ENCODE results near the gene GPR176.

The GPR176 gene

GRCh38 chr15:39904115-39904514, 16.0 kb downstream of the GPR176 start:
- TF ChIP-seq ZNF133 (tag by site-specific recombination; IDR thresholded peaks at IDR 0.05), result no peak
- no peak for TF ChIP-seq ZNF248 (tag by site-specific recombination; IDR thresholded peaks at IDR 0.05)
- TF ChIP-seq ZNF140 (tag by site-specific recombination; IDR thresholded peaks at IDR 0.05), result no peak
- TF ChIP-seq ZNF600 (tag by site-specific recombination; IDR thresholded peaks at IDR 0.05), result no peak
- TF ChIP-seq, protein P1, sequence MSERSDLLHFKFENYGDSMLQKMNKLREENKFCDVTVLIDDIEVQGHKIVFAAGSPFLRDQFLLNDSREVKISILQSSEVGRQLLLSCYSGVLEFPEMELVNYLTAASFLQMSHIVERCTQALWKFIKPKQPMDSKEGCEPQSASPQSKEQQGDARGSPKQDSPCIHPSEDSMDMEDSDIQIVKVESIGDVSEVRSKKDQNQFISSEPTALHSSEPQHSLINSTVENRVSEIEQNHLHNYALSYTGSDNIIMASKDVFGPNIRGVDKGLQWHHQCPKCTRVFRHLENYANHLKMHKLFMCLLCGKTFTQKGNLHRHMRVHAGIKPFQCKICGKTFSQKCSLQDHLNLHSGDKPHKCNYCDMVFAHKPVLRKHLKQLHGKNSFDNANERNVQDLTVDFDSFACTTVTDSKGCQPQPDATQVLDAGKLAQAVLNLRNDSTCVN (tag by site-specific recombination; optimal IDR thresholded peaks at IDR 0.05), result no peak
- TF ChIP-seq, protein P2, sequence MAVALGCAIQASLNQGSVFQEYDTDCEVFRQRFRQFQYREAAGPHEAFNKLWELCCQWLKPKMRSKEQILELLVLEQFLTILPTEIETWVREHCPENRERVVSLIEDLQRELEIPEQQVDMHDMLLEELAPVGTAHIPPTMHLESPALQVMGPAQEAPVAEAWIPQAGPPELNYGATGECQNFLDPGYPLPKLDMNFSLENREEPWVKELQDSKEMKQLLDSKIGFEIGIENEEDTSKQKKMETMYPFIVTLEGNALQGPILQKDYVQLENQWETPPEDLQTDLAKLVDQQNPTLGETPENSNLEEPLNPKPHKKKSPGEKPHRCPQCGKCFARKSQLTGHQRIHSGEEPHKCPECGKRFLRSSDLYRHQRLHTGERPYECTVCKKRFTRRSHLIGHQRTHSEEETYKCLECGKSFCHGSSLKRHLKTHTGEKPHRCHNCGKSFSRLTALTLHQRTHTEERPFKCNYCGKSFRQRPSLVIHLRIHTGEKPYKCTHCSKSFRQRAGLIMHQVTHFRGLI (tag by site-specific recombination; IDR thresholded peaks at IDR 0.05), result no peak
- TF ChIP-seq ZBTB48 (tag by site-specific recombination; IDR thresholded peaks at IDR 0.05), result no peak
- no peak for TF ChIP-seq ZNF701 (tag by site-specific recombination; IDR thresholded peaks at IDR 0.05)
- no peak for TF ChIP-seq ZNF707 (tag by site-specific recombination; IDR thresholded peaks at IDR 0.05)
- no peak for TF ChIP-seq ZNF324 (tag by site-specific recombination; IDR thresholded peaks at IDR 0.05)
- TF ChIP-seq ZNF664 (tag by site-specific recombination; IDR thresholded peaks at IDR 0.05), result no peak
- no peak for TF ChIP-seq KLF16 (tag by site-specific recombination; IDR thresholded peaks at IDR 0.05)
- no peak for TF ChIP-seq ZXDB (tag by site-specific recombination; IDR thresholded peaks at IDR 0.05)
- no peak for TF ChIP-seq ZNF175 (tag by site-specific recombination; IDR thresholded peaks at IDR 0.05)
- TF ChIP-seq ZNF114 (tag by site-specific recombination; IDR thresholded peaks at IDR 0.05), result no peak
- TF ChIP-seq ZNF266 (tag by site-specific recombination; IDR thresholded peaks at IDR 0.05; ENCODE audit: low read depth), result no peak
- TF ChIP-seq SP7 (tag by site-specific recombination; IDR thresholded peaks at IDR 0.05), result no peak
- no peak for TF ChIP-seq SETDB1 (IDR thresholded peaks at IDR 0.05; ENCODE audit: insufficient read length, low read length)
- no peak for TF ChIP-seq ZNF2 (tag by site-specific recombination; IDR thresholded peaks at IDR 0.05)
- no peaks in the 10 kb centered on the region; the same call in 1 of the 2 replicates for H3K4me1 ChIP-seq (ENCODE audit: control insufficient read depth, insufficient read depth, low read length)

GRCh38 chr15:39898317-39898716, 21.7 kb downstream of the GPR176 start:
- TF ChIP-seq, protein P3, sequence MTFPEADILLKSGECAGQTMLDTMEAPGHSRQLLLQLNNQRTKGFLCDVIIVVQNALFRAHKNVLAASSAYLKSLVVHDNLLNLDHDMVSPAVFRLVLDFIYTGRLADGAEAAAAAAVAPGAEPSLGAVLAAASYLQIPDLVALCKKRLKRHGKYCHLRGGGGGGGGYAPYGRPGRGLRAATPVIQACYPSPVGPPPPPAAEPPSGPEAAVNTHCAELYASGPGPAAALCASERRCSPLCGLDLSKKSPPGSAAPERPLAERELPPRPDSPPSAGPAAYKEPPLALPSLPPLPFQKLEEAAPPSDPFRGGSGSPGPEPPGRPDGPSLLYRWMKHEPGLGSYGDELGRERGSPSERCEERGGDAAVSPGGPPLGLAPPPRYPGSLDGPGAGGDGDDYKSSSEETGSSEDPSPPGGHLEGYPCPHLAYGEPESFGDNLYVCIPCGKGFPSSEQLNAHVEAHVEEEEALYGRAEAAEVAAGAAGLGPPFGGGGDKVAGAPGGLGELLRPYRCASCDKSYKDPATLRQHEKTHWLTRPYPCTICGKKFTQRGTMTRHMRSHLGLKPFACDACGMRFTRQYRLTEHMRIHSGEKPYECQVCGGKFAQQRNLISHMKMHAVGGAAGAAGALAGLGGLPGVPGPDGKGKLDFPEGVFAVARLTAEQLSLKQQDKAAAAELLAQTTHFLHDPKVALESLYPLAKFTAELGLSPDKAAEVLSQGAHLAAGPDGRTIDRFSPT (tag by site-specific recombination; IDR thresholded peaks at IDR 0.05), result no peak
- TF ChIP-seq TRIM28 (IDR thresholded peaks at IDR 0.05; ENCODE audit: borderline replicate concordance, low read length) (no peak), ZNF521 (tag by site-specific recombination; IDR thresholded peaks at IDR 0.05) (no peak), ZNF843 (tag by site-specific recombination; IDR thresholded peaks at IDR 0.05) (no peak), SETDB1 (IDR thresholded peaks at IDR 0.05; ENCODE audit: insufficient read length, low read length) (no peak), ZIC2 (tag by site-specific recombination; IDR thresholded peaks at IDR 0.05) (peak; percentile 19; the same call in 1 of the 2 replicates)
- H3K36me3 ChIP-seq (ENCODE audit: control insufficient read depth in 2 of 2, insufficient read depth in 1 of 2, low read length in 2 of 2), result no peaks in the 10 kb centered on the region
- H3K9me3 ChIP-seq (ENCODE audit: control insufficient read depth, insufficient read depth, low read depth, low read length), result no peaks in the 10 kb centered on the region
- no peaks in the 10 kb centered on the region for H3K4me1 ChIP-seq (ENCODE audit: control insufficient read depth, insufficient read depth, low read length)
- ChIA-PET POLR2A (no interaction called here), CTCF (interaction anchor here (0.9 kb wide), 1 partner anchor 23 kb away, joined by 4 read pairs; no protein-coding TSS in a partner anchor)
- no peak overlapping the region for H3K27ac ChIP-seq (ENCODE audit: extremely low read depth, low read depth, low read length)
- H3K4me3 ChIP-seq (ENCODE audit: low read depth, low read length), result no peak overlapping the region

More at GRCh38 chr15:39904115-39904514, 16.0 kb downstream of the GPR176 start:
- ChIA-PET POLR2A (interaction anchor here (0.6 kb wide), 1 partner anchor 122 kb away, joined by 3 read pairs; the partner anchor contains the start of gene FSIP1), CTCF (no interaction called here)
- Histone ChIP-seq H3K4me3 (ENCODE audit: low read depth, low read length) (no peak overlapping the region), H3K36me3 (ENCODE audit: control insufficient read depth in 2 of 2, insufficient read depth in 1 of 2, low read length in 2 of 2) (no peaks in the 10 kb centered on the region), H3K9me3 (ENCODE audit: control insufficient read depth, insufficient read depth, low read depth, low read length) (no peaks in the 10 kb centered on the region), H3K27ac (ENCODE audit: extremely low read depth, low read depth, low read length) (no peak overlapping the region)
